ENCODE measurements around the gene CENPP.

CENPP gene

DNA sequence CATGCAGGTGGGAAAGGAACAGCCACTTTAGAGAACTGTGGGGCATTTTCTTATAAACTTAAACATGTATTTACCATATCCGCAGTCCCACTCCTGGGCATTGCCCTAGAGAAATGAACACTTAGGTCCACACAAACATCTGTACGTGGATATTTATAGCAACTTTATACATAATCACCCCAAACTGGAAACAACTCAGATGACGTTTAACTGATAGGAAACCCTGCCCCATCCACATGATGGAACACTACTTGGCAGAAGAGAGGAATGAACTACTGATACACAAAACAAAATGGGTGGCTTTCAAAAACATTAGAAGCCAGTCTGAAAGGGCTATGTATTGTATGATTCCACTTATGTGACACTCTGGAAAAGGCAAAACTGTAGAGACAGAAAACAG is 187.6 kb downstream of the CENPP start:
- no peak for DNase-seq

- no peak for DNase-seq
Measured at GRCh38 chr9:92514635-92515034, 188.9 kb downstream of the CENPP start.

GRCh38 chr9:92516521-92516920 is 190.8 kb downstream of the CENPP start:
- no peak for DNase-seq

GRCh38 chr9:92517046-92517445 is 191.3 kb downstream of the CENPP start:
- no peak for DNase-seq

DNA sequence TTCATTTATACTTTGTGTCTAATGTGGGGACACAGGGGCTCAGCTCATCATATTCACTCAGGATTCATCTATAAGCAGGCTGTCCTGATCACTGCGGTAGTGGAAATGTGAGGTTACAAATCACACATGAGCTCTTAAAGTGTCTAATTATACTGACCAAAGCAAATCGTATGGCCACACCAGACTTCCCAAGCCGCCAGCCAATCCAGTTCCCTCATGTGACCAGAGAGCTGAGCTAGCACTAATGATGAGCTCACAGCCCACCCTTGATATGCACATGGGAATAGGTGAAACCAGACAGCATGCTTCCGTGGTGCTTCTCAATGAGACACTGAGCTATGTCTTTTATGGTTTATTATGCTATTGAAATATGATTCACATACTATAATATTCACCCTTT is 192.4 kb downstream of the CENPP start:
- no peak for DNase-seq

GRCh38 chr9:92520837-92521236 is 195.1 kb downstream of the CENPP start:
- no peak for DNase-seq

GRCh38 chr9:92522983-92523970 is 197.5 kb downstream of the CENPP start:
- DNase-seq = no peak

DNA sequence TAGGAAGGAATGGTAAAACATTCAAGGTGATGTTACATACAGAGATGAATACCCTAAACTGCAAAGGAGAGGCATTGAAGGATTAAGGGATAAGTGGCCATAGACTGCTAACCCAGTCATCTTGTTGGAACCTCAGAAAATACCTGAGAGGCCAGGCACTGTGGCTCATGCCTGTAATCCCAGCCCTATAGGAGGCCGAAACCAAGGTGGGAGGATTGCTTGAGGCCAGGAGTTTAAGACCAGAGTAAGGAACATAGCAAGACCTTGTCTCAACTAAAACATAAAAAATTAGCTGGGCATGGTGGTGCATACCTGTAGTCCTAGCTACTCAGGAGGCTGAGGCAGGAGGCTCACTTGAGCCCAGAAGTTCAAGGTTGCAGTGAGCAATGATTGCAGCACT is 199.1 kb downstream of the CENPP start:
- DNase-seq = no peak

GRCh38 chr9:92525306-92525705 is 199.6 kb downstream of the CENPP start:
- DNase-seq = no peak

- DNase-seq = no peak
Measured at GRCh38 chr9:92527291-92527828, 201.6 kb downstream of the CENPP start.

- no peak for DNase-seq
Measured at GRCh38 chr9:92527832-92528521, 202.2 kb downstream of the CENPP start.

DNA sequence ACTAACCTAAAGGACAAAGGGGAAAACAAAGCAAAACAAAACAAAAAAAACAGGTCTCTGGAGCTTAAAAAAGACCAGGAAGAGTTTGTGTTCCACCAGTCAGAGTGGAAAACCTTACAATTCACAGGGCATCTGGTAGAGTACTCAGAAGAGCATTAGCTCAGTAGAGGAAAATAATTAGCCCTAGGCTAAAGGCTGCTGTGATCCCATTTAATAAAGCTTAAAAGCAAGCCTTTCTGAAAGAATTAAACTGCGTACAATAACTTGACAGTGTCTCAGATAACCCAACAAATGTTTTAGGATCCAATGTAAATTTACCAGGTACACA is 202.7 kb downstream of the CENPP start:
- no peak for DNase-seq

- DNase-seq = no peak
Measured at GRCh38 chr9:92529124-92529523, 203.4 kb downstream of the CENPP start.

DNA sequence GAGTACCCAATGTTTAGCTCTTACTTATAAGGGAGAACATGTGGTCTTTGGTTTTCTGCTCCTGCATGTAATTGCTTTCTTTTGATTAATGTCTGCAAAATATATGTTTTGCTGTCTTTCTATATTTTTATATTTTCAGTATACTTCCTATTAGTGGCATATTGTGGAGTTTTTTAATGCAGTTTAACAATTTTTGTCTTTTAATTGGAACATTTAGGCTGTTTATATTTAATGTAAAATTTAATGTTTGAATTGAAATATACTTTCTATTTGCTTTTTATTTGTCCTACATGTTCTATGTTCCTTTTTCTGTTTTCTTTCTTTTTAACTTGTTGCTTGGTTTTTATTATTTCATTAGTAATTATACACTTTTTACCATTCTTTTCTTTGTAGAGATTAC is 205.1 kb downstream of the CENPP start:
- DNase-seq = no peak

GRCh38 chr9:92534204-92534603 is 208.5 kb downstream of the CENPP start:
- DNase-seq = no peak

DNA sequence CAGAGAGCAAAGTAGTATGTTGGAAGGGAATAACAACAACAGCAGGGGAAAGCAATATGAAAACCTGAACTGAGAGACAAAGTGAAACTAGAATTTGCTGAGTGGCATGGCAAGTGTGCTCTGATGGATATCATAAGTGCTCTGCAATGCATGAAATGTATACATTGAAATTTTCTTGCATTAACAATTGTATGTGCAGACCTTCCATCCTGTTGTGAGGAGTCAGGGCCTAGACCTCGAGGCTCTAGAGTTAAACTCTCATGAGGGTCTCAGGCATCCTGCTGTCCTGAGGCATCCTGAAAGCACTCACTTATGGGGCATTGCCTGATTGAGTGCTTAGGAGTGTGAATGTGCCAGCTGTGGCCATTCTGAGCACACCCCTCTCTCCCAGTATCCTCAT is 208.9 kb downstream of the CENPP start:
- no peak for DNase-seq

- no peak for DNase-seq
Measured at GRCh38 chr9:92535940-92536850, 210.4 kb downstream of the CENPP start, which contains the start of gene ECM2. Gene ECM2 (minus strand): TSS chr9:92535990. CDS start chr9:92522866, 13,124 bp downstream.

GRCh38 chr9:92538541-92538940 is 212.8 kb downstream of the CENPP start:
- DNase-seq = no peak

GRCh38 chr9:92543972-92544371 is 218.2 kb downstream of the CENPP start:
- DNase-seq = no peak

GRCh38 chr9:92545002-92545510 is 219.3 kb downstream of the CENPP start:
- DNase-seq = no peak

DNA sequence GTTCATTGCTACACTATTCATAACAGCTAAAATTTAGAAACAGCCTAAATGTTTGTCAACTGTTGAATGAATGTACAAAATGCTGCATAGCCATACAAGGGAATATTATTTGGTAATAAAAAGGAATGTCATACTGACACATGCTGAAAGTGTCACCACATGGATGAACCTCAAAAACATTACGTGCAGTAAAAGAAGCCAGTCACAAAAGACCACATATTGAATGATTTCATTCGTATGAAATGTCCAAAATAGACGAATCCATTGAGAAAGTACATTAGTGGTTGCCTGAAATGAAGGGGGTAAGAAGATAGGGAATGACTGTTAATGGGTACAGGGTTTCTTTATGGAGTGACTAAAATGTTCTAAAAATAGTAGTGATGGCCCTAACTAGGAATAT is 221.6 kb downstream of the CENPP start:
- DNase-seq = no peak

DNA sequence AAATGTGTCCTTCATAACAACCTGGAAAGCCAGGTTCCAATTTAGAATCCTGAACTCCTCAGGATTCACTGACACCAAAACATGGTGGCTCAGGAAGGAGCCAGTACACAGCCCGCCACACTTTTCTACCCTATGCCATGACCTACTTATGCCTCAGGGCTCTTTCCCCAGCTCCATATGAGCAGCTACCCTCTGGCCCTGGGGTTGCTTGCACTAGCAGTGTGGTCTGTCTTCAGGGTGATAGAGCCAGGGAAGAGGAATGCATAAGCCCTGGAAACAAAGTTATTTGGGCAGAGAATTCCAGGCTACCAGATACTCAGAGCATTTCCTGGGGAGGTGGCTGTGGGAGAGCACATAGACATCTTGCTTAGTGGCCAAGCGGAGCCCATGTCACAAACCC is 225.0 kb downstream of the CENPP start:
- no peak for DNase-seq
